Panc1 (cell line): ENCODE results near the gene CEP164. TPM values are rescaled to one million over a fixed set of nuclear protein-coding genes. Genes with fewer than 3 reads are reported as not detected.

Source experiments
- ATAC-seq: fragments of 200-7000 bp; cut with Tn5 transposase; 2 replicates; pipeline ENCODE4 v1.9.1; 2020; ENCODE audit warnings: mild to moderate bottlenecking, moderate library complexity
- BruUV-seq: library from RNA; stranded (reverse); fragments of 400-500 nt; replicated peaks from 2 replicates; lab custom pipeline; 2021; lab: Mats Ljungman, UMichigan
- CTCF ChIA-PET: fragments of 300-600 bp; sonication (Branson Sonifier 250); formaldehyde crosslinking; loops from one replicate; lab custom pipeline; 2022; ENCODE audit warnings: antibody characterized with exemption; lab: Charles Lee
- POLR2A ChIA-PET: fragments of 300-600 bp; sonication (Branson Sonifier 250); formaldehyde crosslinking; loops from one replicate; lab custom pipeline; 2022; ENCODE audit warnings: antibody characterized with exemption; lab: Charles Lee
- DNase-seq: peaks from one replicate; pipeline ENCODE4 v3.0.0-alpha.2; 2010; ENCODE audit warnings: low read depth, low spot score
- H3K27ac ChIP-seq: 2 replicates; pipeline ENCODE4 v1.5.1; 2011; ENCODE audit warnings: mild to moderate bottlenecking, low read length, inconsistent platforms
- H3K27me3 ChIP-seq: fragments of 200-500 bp; sonication (Bioruptor generic); 2 replicates; pipeline ENCODE4 v1.6.0; 2014; ENCODE audit warnings: low read length, inconsistent platforms; ENCODE audit not compliant: control insufficient read depth, insufficient read depth
- H3K36me3 ChIP-seq: fragments of 200-500 bp; sonication (Bioruptor generic); 2 replicates; pipeline ENCODE4 v1.5.1; 2014; ENCODE audit warnings: inconsistent platforms, mild to moderate bottlenecking, low read length, moderate library complexity; ENCODE audit not compliant: control insufficient read depth, insufficient read depth
- H3K4me1 ChIP-seq: 2 replicates; pipeline ENCODE4 v1.5.1; 2011; ENCODE audit warnings: inconsistent platforms, mild to moderate bottlenecking, low read length, moderate library complexity; ENCODE audit not compliant: control insufficient read depth, insufficient read depth
- H3K4me3 ChIP-seq, 2 experiments: 2 replicates each; pipeline ENCODE4 v1.5.1; 2011 to 2012; ENCODE audit warnings: low read depth in 2 of 2, low read length in 2 of 2, mild to moderate bottlenecking in 2 of 2, inconsistent platforms in 1 of 2, moderate library complexity in 1 of 2
- H3K9me3 ChIP-seq: fragments of 200-500 bp; sonication (Bioruptor generic); 2 replicates; pipeline ENCODE4 v1.5.1; 2014; ENCODE audit warnings: low read depth, mild to moderate bottlenecking, inconsistent platforms, low read length, moderate library complexity; ENCODE audit not compliant: control insufficient read depth, insufficient read depth
- CTCF ChIP-seq: fragments of 450-650 bp; IDR thresholded peaks from 2 replicates; pipeline ENCODE4 v1.5.1; 2017; ENCODE audit warnings: mild to moderate bottlenecking
- POLR2AphosphoS5 ChIP-seq: IDR thresholded peaks from 2 replicates; pipeline ENCODE4 v1.6.1; 2012; ENCODE audit warnings: mild to moderate bottlenecking, low read depth, low read length, moderate library complexity
- SIN3A ChIP-seq: IDR thresholded peaks from 2 replicates; pipeline ENCODE4 v1.6.1; 2012; ENCODE audit warnings: low read depth, mild to moderate bottlenecking, low read length, moderate library complexity, borderline replicate concordance; ENCODE audit not compliant: insufficient read depth
- TCF7L2 ChIP-seq: IDR thresholded peaks from 2 replicates; pipeline ENCODE4 v1.6.1; 2011; ENCODE audit warnings: mild to moderate bottlenecking, low read depth, low read length, inconsistent platforms
- in situ Hi-C: cut with HindIII; loops from 2 replicates; pipeline ENCODE4 v1.10.0; 2016; ENCODE audit warnings: low sequenced_read_pairs, low pct_unique_long_range_greater_than_20kb
- intact Hi-C: fragments of 100-400 bp; cut with micrococcal nuclease; formaldehyde crosslinking; loops from one replicate; pipeline ENCODE4 v1.10.0; 2022; ENCODE audit not compliant: unreplicated experiment
- total RNA-seq: library from RNA; stranded (reverse); gene quantifications from one replicate; pipeline ENCODE4 v1.2.1, GENCODE V29; 2021; ENCODE audit not compliant: unreplicated experiment
- TF ChIP-seq, protein P1 (sequence below), 2 experiments: IDR thresholded peaks; 2 replicates each; pipeline ENCODE4 v1.6.1; 2011 to 2012; ENCODE audit warnings: low read depth in 2 of 2, control low read depth in 1 of 2, low read length in 1 of 2, mild to moderate bottlenecking in 1 of 2, moderate library complexity in 1 of 2; ENCODE audit not compliant: insufficient read depth in 1 of 2

CEP164 gene
- total RNA-seq, 1 experiment from 2014 or later = 75.4 TPM

DNA sequence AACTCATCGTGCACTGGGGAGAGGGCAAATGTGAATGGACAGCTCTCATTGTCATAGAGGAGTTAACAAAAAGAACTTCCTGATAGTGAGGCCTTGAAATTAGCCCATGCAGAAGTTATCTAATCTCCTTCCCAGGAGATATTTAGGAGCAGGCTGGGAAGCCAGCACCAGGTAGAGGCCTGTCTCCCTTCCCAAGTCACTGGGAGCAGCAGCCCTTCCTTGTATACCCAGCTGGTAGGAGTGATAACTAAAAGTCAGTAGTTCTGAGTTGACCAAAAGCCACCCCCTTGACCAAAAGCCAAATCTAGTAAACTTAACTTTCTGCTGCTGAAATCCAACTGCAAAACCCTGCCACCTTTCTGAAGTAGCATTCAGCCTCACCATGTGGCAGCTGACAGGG, 37.9 kb upstream of the CEP164 start:
- BruUV-seq = no TSS peak
- ATAC-seq (no peak), DNase-seq (no peak)
- Histone ChIP-seq H3K27ac (no peak overlapping the region), H3K9me3 (no peaks in the 10 kb centered on the region), H3K36me3 (peaks cover 5% of the 10 kb centered on the region; the same call in 1 of the 2 replicates), H3K27me3 (no peaks in the 10 kb centered on the region), H3K4me1 (no peaks in the 10 kb centered on the region), H3K4me3 (no peak overlapping the region)
- POLR2A ChIA-PET = no interaction called here
- intact Hi-C loops = no loop called here
- TF ChIP-seq TCF7L2 = no peak
- no peak for TF ChIP-seq CTCF
- no peak for TF ChIP-seq SIN3A
- TF ChIP-seq, protein P1, sequence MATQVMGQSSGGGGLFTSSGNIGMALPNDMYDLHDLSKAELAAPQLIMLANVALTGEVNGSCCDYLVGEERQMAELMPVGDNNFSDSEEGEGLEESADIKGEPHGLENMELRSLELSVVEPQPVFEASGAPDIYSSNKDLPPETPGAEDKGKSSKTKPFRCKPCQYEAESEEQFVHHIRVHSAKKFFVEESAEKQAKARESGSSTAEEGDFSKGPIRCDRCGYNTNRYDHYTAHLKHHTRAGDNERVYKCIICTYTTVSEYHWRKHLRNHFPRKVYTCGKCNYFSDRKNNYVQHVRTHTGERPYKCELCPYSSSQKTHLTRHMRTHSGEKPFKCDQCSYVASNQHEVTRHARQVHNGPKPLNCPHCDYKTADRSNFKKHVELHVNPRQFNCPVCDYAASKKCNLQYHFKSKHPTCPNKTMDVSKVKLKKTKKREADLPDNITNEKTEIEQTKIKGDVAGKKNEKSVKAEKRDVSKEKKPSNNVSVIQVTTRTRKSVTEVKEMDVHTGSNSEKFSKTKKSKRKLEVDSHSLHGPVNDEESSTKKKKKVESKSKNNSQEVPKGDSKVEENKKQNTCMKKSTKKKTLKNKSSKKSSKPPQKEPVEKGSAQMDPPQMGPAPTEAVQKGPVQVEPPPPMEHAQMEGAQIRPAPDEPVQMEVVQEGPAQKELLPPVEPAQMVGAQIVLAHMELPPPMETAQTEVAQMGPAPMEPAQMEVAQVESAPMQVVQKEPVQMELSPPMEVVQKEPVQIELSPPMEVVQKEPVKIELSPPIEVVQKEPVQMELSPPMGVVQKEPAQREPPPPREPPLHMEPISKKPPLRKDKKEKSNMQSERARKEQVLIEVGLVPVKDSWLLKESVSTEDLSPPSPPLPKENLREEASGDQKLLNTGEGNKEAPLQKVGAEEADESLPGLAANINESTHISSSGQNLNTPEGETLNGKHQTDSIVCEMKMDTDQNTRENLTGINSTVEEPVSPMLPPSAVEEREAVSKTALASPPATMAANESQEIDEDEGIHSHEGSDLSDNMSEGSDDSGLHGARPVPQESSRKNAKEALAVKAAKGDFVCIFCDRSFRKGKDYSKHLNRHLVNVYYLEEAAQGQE (IDR thresholded peaks at IDR 0.05; ENCODE audit: insufficient read depth in 1 of 2, low read depth in 2 of 2, low read length in 1 of 2) = no peak
- no peak for TF ChIP-seq POLR2AphosphoS5
- CTCF ChIA-PET = no interaction called here
- in situ Hi-C loops = no loop called here

DNA sequence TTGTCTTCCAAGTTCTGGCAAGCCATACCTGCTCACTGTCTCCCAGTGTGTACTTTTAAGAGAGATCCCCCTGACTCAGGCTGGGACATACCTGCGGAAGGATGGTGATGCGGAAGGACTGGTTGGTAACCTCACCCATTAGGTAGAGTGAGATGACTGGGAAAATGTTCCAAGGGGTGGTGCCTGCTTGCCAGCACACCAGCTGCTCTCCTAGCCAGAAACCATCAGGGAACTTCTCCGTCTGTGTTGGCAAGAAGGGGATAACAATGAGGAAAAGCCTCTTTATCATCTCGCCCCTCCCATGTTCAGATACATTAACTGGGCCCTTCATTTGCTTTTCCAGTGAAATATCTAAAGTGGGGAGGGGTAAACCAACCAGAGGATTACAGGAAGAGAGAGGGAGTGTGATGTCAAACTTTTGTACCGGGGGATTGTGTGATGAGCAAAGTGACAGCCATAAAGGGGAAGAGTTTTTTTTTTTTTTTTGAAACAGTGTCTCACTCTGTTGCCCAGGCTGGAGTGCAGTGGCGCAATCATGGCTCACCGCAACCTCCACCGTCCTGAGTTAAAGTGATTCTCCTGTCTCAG, 36.8 kb upstream of the CEP164 start, which contains the start of gene BACE1-AS:
BACE1-AS (plus strand) TSS at position 538 of the 588 bp plus-strand sequence.
- DNase-seq = no peak
- POLR2A ChIA-PET = no interaction called here
- in situ Hi-C loops = no loop called here
- no peak for TF ChIP-seq CTCF
- no peak for TF ChIP-seq POLR2AphosphoS5
- TF ChIP-seq TCF7L2 = no peak
- TF ChIP-seq SIN3A = no peak
- TF ChIP-seq, protein P1 (IDR thresholded peaks at IDR 0.05; ENCODE audit: insufficient read depth in 1 of 2, low read depth in 2 of 2, low read length in 1 of 2) = no peak
- H3K27me3 ChIP-seq = no peaks in the 10 kb centered on the region
- intact Hi-C loops = no loop called here
- CTCF ChIA-PET = no interaction called here
- H3K27ac ChIP-seq = no peak within 1 kb of the TSS
- H3K36me3 ChIP-seq = peaks cover 2% of the 10 kb centered on the region; the same call in 1 of the 2 replicates
- no peak for ATAC-seq
- H3K9me3 ChIP-seq = no peaks in the 10 kb centered on the region
- no peaks in the 10 kb centered on the region for H3K4me1 ChIP-seq
- BruUV-seq = no TSS peak
- H3K4me3 ChIP-seq = no peak within 1 kb of the TSS
